ENCODE results near the gene TFEB.
"Not testable (repeated sequence)": the region's sequence is repeated elsewhere in the genome, so short reads cannot be mapped to it uniquely, and the experiment has no call there.

- TF ChIP-seq POLR2A, POLR2AphosphoS5, TAF1, SPI1 (IDR thresholded peaks at IDR 0.05; ENCODE audit: low read depth, low read length): not testable (repeated sequence)
These were observed 30.7 kb upstream of the TFEB start for GRCh38 chr6:41766043-41766664.
